Stimulated activated CD8-positive, alpha-beta memory T cell treated with anti-CD3 and anti-CD28 coated beads, Interleukin-7, amount 100 ng/mL, for 1 hour (primary cell): ENCODE measurements around the gene NEK5.
"Not testable (repeated sequence)": the region's sequence is repeated elsewhere in the genome, so short reads cannot be mapped to it uniquely, and the experiment has no call there.

ENCODE experiments used
- DNase-seq, 2 donors: peaks; one replicate each; pipeline ENCODE4 v3.0.0-alpha.2; 2020; ENCODE audit warnings: low read depth in 2 of 2

NEK5 gene

GRCh38 chr13:52079891-52080290 is 49.0 kb downstream of the NEK5 start:
- not testable (repeated sequence) for DNase-seq

GRCh38 chr13:52070929-52071523 is 57.8 kb downstream of the NEK5 start:
- no peak for DNase-seq

GRCh38 chr13:52067237-52067636 is 61.6 kb downstream of the NEK5 start:
- DNase-seq, result no peak

- no peak for DNase-seq
Measured at GRCh38 chr13:52061587-52061986, 67.3 kb downstream of the NEK5 start.

DNA sequence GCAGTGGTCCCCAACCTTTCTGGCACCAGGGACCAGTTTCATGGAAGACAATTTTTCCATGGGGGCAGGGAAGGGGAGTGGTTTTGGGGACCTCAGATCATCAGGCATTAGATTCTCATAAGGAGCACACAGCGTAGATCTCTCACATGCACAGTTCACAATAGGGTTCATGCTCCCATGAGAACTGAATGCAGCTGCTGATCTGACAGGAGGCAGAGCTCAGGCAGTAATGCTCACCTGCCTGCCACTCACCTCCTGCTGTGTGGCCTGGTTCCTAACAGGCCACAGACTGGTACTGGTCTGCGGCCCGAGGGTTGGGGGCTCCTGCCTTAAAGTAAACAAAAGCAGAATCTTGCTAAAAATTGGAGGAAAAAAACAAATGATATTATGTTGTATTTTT is 67.8 kb downstream of the NEK5 start:
- not testable (repeated sequence) for DNase-seq

DNA sequence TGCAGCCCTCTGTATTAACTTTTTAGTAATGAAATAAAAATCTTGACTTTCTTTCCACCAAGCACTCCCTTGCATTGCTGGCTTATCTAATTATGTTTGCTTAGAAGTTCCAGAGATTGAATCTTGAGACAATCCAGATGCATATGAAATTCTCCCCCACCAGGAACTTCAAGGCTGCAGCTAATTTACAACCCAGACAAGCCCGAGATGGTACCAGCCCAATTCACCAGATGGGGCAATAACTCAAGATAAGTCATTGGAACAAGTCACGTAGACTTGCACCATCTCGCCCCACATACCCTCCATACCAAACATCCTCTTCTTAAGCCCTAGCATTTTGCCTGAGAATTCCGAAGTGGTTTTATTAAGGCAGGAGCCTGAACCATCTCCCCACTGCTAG is 75.4 kb downstream of the NEK5 start:
- DNase-seq, result no peak

DNA sequence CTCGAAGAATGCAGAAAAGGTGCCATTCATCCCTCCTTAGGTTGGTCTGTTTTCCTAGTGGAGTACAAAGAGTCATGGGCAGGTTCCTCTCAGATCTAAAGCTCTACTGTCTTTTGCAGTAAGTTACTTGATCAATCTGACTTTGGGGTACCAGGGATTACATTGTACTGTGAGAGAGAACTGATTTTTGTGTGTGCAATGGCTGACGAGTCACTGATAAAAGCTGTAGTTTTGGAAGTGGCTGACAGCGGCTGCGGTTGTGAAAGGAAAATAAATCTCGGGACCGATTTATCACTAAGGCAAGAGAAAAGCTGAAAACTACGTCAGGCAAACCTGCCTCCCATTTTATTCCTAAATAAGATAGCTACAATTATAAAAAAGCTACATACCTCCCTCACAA is 77.5 kb downstream of the NEK5 start:
- DNase-seq, result no peak

DNA sequence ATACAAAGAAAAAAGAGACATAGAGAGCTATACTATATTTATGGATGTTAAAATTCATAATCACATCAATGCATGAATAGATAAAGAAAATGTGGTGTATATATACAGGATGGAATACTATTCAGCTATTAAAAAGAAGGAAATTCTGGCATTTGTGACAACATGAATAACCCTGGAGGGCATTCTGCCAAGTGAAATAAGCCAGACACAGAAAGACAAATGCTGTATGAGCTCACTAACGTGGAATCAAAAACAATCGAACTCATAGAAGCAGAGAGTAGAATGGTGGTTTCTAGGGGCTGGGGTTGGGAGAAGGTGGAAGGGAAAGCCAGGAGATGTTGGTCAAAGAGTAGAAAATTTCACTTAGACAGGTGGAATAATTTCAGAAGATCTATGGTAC is 80.4 kb downstream of the NEK5 start:
- DNase-seq, result no peak

- DNase-seq, result no peak
Measured at GRCh38 chr13:52047463-52047862, 81.4 kb downstream of the NEK5 start.

DNA sequence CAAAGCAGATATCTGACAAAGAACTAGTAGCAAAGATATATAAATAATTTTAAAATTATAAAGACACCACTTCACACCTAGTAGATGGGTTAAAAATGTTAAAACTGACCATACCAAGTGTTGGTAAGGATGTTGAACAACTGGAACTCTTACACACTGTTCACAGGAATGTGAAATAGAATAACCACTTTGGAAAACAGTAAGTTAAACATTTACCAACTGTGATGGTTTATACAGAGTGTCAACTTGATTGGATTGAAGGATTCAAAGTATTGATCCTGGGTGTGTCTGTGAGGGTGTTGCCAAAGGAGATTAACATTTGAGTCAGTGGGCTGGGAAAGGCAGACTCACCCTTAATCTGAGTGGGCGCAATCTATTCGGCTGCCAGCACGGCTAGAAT is 85.2 kb downstream of the NEK5 start:
- DNase-seq, result no peak

- DNase-seq, result no peak
Measured at GRCh38 chr13:52036037-52036436, 92.8 kb downstream of the NEK5 start.

DNA sequence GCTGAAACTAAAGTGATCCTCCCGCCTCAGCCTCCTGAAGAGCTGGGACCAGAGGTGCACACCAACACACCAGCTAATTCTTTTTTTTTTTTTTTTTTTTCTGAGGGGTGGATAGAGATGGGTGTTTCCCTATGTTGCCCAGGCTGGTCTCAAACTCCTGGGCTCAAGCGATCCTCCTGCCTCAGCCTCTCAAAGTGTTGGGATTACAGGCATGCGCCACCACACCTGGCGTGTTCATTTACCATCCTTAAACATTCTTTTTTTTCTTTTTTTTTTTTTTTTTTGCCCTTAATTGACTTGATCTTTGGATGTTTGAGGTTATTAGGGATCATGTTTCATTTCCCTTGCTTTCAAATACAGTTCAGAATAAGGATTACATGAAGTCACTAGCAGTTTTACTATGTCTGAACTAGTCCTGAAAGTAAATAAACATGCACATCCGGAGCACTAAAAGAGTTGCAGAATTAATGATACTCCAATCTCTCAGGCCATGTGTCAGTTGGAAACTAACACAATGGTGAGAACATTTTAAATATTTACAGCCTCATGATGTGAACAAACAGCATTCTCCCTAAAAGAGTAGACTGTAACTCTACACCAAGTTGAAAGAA is 94.2 kb downstream of the NEK5 start:
- DNase-seq, result no peak

DNA sequence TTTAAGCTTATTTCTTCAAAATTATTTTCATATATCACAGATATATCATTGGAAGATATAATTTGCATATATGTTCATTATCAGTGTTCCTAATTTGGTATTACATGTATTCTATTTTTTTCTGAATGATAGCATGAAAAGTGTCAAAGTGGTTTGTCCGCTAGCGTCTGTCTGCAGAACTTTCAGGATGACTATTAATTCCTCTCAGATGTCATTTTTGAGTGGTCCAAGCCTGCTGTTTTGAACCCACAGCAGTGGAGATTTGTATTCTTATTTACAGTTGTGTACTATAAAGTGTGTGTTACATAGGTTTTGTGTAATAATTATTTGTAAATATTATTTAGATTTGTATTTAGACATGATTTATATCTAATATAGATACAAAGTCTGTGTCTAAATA is 95.8 kb downstream of the NEK5 start:
- DNase-seq, result no peak

GRCh38 chr13:52030401-52030800 is 98.5 kb downstream of the NEK5 start:
- DNase-seq, result not testable (repeated sequence)

- DNase-seq, result no peak
Measured at GRCh38 chr13:52029569-52029968, 99.3 kb downstream of the NEK5 start.

DNA sequence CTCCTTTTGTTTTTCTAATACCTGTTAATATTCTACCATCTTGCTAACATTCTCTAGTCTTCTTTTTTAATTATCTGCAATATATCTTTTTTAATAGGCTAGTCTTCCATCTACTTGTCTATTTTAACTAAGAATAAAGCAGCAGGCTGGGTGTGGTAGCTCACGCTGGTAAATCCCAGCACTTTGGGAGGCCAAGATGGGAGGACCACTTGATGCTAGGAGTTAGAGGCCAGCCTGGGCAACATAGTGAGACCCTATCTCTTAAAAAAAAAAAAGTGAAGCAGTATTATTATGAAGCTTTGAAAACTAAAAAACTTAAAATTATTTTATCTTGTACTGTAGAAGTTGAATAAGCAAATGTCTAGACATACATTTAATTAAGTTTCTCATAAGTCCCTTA is 101.0 kb downstream of the NEK5 start:
- DNase-seq, result no peak

DNA sequence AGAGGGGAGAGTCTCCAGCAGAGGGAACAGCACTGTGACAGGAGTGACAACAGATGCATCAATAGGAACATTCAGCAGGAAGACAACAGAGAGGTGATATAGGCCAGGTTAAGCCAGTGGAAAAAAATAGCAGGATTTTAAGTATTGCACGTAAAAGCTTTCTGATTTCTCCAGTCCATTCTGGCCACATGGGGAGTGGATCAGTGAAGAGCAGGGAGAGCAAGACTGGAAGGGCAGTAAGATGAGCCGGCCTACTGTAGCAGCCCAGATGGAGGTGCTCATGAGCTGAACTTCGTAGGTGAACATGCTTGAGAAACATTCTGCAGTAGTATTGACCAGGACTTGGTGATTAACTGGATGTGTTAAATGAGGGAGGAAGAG is 102.6 kb downstream of the NEK5 start:
- no peak for DNase-seq

DNA sequence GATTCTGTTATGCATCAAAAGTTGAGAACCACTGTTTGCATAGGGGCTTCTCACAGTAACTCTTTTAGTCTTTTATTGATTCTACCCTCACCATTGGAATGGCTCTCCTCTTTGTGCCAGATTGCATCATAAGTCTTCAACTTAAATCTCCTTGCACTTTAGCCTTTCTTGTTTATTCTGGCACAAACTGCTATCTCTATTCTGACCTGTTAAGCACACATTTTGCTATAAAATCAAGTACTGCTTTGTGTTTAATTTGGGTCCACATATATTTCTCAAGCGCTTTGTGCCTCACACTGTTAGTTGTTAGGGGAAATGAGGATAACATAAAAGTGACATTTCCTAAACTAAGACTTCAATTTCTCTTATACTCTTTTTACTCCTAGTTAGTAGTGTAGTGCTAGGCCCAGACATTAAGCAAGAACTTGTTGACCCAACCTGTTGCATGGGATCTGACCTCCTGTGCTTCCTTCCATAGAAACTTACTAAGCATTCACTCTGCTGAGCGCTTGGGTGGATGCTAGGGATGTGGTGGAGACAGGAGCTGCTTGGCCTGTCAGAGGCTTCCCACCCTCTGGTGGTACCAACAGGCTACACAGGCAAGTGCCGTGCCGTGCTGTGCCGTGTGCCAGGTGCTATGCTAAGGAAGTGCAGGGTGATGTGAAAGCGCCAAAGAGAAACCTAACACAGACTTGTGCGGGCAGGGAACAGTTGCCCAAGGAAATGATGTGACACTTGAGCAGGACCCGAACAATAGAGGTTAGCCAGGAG is 103.2 kb downstream of the NEK5 start:
- no peak for DNase-seq

- DNase-seq, result no peak
Measured at GRCh38 chr13:52024481-52024880, 104.4 kb downstream of the NEK5 start, which contains the start of gene UTP14C. UTP14C (plus strand) TSS chr13:52024691; CDS start chr13:52028805, 4,114 bp downstream.

DNA sequence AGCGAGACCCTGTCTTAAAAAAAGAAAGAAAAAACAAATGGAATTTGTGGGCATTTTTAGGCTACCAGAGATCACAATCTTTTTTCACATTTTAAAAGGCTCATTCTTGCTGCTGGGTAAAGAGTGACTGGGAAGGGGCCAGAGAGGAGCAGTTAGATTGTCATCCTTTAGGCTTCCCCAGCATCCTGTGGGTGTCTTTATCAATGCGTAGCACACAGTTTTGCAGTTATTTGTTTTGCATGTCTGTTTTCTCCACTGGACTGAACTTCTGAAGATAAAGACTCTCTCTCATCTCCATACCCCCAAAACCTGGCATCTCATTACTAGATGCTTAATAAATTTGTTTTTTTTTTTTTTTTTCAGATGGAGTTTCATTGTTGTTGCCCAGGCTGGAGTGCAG is 106.5 kb downstream of the NEK5 start:
- DNase-seq, result no peak

DNA sequence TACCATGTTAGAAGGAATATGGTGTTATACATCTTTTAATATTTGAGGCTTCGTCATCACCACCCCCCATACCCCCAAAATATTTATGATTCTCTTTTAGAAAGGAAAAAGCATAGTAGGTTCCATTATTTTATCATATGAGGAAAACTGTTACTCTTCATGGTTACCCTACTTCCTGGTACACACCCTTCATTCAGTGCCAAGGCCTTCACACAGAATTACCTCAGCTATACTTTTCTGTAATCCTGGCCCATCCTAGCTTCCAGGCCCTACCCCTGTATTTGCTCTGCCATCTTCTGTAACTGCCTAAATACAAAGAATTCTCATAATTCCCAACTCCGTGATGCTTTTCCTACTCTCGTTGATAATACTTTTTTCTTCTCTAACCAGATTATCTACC is 108.7 kb downstream of the NEK5 start:
- DNase-seq, result no peak

DNA sequence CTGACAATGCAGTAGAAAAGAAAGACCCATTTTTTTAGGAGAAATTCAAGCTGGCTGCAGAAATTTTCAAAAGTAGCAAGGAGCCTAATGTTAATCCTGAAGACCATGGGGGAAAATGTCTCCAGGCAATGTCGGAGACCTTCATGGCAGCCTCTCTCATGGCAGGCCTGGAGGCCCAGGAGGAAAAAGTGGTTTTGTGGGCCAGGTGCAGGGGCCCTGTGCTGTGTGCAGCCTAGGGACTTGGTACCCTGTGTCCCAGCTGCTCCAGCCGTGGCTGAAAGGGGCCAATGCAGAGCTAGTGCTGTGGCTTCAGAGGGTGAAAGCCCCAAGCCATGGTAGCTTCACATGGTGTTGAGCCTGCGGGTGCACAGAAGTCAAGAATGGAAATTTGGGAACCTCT is 112.6 kb downstream of the NEK5 start:
- no peak for DNase-seq

- DNase-seq, result no peak
Measured at GRCh38 chr13:52012512-52012836, 116.4 kb downstream of the NEK5 start.
